Activated naive CD4-positive, alpha-beta T cell treated with anti-CD3 and anti-CD28 coated beads for 36 hours (primary cell): ENCODE data around the gene TLR9. TPM values are rescaled to one million over a fixed set of nuclear protein-coding genes. Genes with fewer than 3 reads are reported as not detected.

Experiments used
- CTCF ChIA-PET: fragments of 350-600 bp; sonication (Branson Sonifier 250); formaldehyde crosslinking; loops from one replicate; lab custom pipeline; 2021; ENCODE audit warnings: antibody characterized with exemption; lab: Charles Lee
- DNase-seq: peaks from one replicate; pipeline ENCODE4 v3.0.0-alpha.2; 2020
- H3K27ac Mint-ChIP-seq: one replicate; pipeline ENCODE4 v1.8.0; 2021; ENCODE audit warnings: mild to moderate bottlenecking, mixed read lengths
- H3K27me3 Mint-ChIP-seq: one replicate; pipeline ENCODE4 v1.8.0; 2021; ENCODE audit warnings: low read depth, mixed read lengths
- H3K36me3 Mint-ChIP-seq: one replicate; pipeline ENCODE4 v1.8.0; 2021; ENCODE audit warnings: low read depth, mixed read lengths
- H3K4me1 Mint-ChIP-seq: one replicate; pipeline ENCODE4 v1.8.0; 2021; ENCODE audit warnings: low read depth, mixed read lengths
- H3K4me3 Mint-ChIP-seq: one replicate; pipeline ENCODE4 v1.8.0; 2021; ENCODE audit warnings: mild to moderate bottlenecking, moderate library complexity, mixed read lengths
- H3K9me3 Mint-ChIP-seq: one replicate; pipeline ENCODE4 v1.8.0; 2021; ENCODE audit warnings: mixed read lengths
- intact Hi-C: fragments of 100-400 bp; cut with micrococcal nuclease; formaldehyde crosslinking; loops from one replicate; pipeline ENCODE4 v1.15.1; 2023
- microRNA-seq: library from miRNA; unstranded; fragments of <30 nt; microRNA quantifications from one replicate; pipeline ENCODE4 v1.2.0, GENCODE V29; 2022; ENCODE audit warnings: borderline microRNAs expressed, borderline replicate concordance
- total RNA-seq, 2 experiments: library from RNA; stranded (reverse); gene quantifications; one replicate each; pipeline ENCODE4 v1.2.3, GENCODE V29; 2021

TLR9 gene
- total RNA-seq, 2 experiments from 2014 or later = 0.62 to 0.89 TPM

- Mint-ChIP-seq H3K27me3 (no peaks in the 10 kb centered on the region), H3K9me3 (no peaks in the 10 kb centered on the region), H3K4me1 (no peaks in the 10 kb centered on the region), H3K27ac (no peak overlapping the region), H3K4me3 (no peak overlapping the region), H3K36me3 (no peaks in the 10 kb centered on the region)
- CTCF ChIA-PET = no interaction called here
- intact Hi-C loops = no loop called here
- no peak for DNase-seq
Observed at GRCh38 chr3:52173101-52173500, 52.3 kb downstream of the TLR9 start.

- intact Hi-C loops = no loop called here
- Mint-ChIP-seq H3K4me1 (no peaks in the 10 kb centered on the region), H3K36me3 (no peaks in the 10 kb centered on the region), H3K4me3 (no peak overlapping the region), H3K27ac (no peak overlapping the region), H3K27me3 (no peaks in the 10 kb centered on the region), H3K9me3 (no peaks in the 10 kb centered on the region)
- no peak for DNase-seq
- CTCF ChIA-PET = no interaction called here
Observed at GRCh38 chr3:52172262-52172757, 53.1 kb downstream of the TLR9 start.

- Mint-ChIP-seq H3K27ac (no peak overlapping the region), H3K9me3 (no peaks in the 10 kb centered on the region), H3K4me1 (no peaks in the 10 kb centered on the region), H3K27me3 (no peaks in the 10 kb centered on the region), H3K36me3 (no peaks in the 10 kb centered on the region), H3K4me3 (no peak overlapping the region)
- intact Hi-C loops = no loop called here
- DNase-seq = no peak
- CTCF ChIA-PET = interaction anchor here (0.6 kb wide), 1 partner anchor 53 kb away, joined by 3 read pairs; no protein-coding TSS in a partner anchor
Observed at GRCh38 chr3:52171514-52172261, 53.8 kb downstream of the TLR9 start.

Small RNA genes lying within 50 kb of the gene (microRNA-seq; reads per million reads assigned to microRNA genes)
- 234,700 reads per million, percentile 100 among the genes with 10 or more reads in this experiment for gene MIRLET7G

Other genes with a start within 250 kb of the TLR9 start
- gene ACY1, start 242.1 kb downstream of the TLR9 start, total RNA-seq = 10 to 100 TPM; 62.1 to 68.9 TPM
- 1,000 to 10,000 TPM; 1,927 to 1,957 TPM for gene RPL29, start 229.8 kb downstream of the TLR9 start, total RNA-seq
- 1 to 10 TPM; 8.2 to 9.1 TPM for gene DUSP7, start 169.1 kb downstream of the TLR9 start, total RNA-seq
- 10 to 100 TPM; 32.3 to 32.7 TPM for gene POC1A, start 71.2 kb downstream of the TLR9 start, total RNA-seq
- 10 to 100 TPM; 35.7 to 37.8 TPM for gene ALAS1, start 27.5 kb downstream of the TLR9 start, total RNA-seq
- 10 to 100 TPM; 89.1 to 91.3 TPM for gene TWF2, start 13.5 kb upstream of the TLR9 start, total RNA-seq
- 100 to 1,000 TPM; 107 to 108 TPM for gene PPM1M, start 20.1 kb upstream of the TLR9 start, total RNA-seq
- gene WDR82, start 53.0 kb upstream of the TLR9 start, total RNA-seq = 100 to 1,000 TPM; 176 to 177 TPM
- 10 to 100 TPM; 25.9 to 27.7 TPM for gene GLYCTK, start 62.2 kb upstream of the TLR9 start, total RNA-seq
- gene DNAH1, start 90.7 kb upstream of the TLR9 start, total RNA-seq = 1 to 10 TPM; 9.4 TPM
- 10 to 100 TPM; 87.0 to 89.3 TPM for gene BAP1, start 184.4 kb upstream of the TLR9 start, total RNA-seq
- 10 to 100 TPM; 22.5 to 24.8 TPM for gene PHF7, start 185.0 kb upstream of the TLR9 start, total RNA-seq
- gene SEMA3G, start 219.5 kb upstream of the TLR9 start, total RNA-seq = not detected
- gene TNNC1, start 228.4 kb upstream of the TLR9 start, total RNA-seq = 1 to 10 TPM; 7.2 to 7.6 TPM
- gene NISCH, start 230.0 kb upstream of the TLR9 start, total RNA-seq = 10 to 100 TPM; 50.4 to 52.5 TPM